GM12873 (cell line): ENCODE measurements around the gene TIAM2.

ENCODE experiments used
- TF ChIP-seq, protein P1 (sequence below): IDR thresholded peaks from 2 replicates; pipeline ENCODE4 v1.5.1; 2012; ENCODE audit warnings: low read depth, mild to moderate bottlenecking, moderate library complexity, low read length, control low read depth; ENCODE audit not compliant: insufficient read depth; ENCODE audit errors: missing control alignments

The TIAM2 gene

DNA sequence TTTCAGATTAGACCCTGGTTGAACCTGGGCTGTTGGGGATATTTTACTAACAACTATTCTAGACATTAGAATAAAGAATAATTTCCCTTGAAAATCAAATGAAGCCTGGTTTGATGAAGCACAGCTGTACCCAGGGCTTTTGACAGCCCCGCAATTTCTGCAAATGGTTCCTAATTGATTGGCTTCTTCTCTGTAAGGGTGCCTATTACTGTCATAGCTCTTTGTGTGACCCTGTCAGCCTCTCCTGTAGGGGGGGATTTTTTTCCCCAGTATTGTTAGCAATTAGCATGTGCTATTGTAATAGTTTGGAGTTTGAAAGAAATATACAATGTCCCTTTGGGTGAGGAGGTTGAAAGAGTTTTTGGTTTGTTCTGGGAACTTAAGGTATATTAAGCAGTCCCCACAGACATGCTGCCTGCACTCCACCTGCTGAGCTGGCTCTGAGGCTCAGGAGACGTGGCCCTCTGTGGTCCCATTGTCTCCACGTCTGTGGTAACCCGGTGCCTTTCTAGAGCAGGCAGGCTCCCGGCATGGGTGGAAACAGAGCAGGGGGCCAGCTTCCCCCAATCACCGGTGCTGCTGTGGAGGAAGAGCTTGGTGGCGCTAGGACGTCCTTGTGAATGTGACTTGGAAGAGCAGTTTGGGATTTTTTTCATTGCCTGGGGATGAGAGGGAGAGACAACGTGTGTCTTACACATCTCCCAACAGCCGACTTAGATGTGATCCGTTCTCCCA lies 221.4 kb downstream of the TIAM2 start:
- TF ChIP-seq, protein P1, sequence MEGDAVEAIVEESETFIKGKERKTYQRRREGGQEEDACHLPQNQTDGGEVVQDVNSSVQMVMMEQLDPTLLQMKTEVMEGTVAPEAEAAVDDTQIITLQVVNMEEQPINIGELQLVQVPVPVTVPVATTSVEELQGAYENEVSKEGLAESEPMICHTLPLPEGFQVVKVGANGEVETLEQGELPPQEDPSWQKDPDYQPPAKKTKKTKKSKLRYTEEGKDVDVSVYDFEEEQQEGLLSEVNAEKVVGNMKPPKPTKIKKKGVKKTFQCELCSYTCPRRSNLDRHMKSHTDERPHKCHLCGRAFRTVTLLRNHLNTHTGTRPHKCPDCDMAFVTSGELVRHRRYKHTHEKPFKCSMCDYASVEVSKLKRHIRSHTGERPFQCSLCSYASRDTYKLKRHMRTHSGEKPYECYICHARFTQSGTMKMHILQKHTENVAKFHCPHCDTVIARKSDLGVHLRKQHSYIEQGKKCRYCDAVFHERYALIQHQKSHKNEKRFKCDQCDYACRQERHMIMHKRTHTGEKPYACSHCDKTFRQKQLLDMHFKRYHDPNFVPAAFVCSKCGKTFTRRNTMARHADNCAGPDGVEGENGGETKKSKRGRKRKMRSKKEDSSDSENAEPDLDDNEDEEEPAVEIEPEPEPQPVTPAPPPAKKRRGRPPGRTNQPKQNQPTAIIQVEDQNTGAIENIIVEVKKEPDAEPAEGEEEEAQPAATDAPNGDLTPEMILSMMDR, result no peak

- TF ChIP-seq, protein P1, result no peak
Observed at GRCh38 chr6:155219299-155219698, 224.2 kb downstream of the TIAM2 start.

- TF ChIP-seq, protein P1, result no peak
Observed at GRCh38 chr6:155219858-155220301, 224.8 kb downstream of the TIAM2 start.

GRCh38 chr6:155221086-155221485 lies 226.0 kb downstream of the TIAM2 start:
- TF ChIP-seq, protein P1, result no peak

- TF ChIP-seq, protein P1, result no peak
Observed at GRCh38 chr6:155222506-155222905, 227.4 kb downstream of the TIAM2 start.

DNA sequence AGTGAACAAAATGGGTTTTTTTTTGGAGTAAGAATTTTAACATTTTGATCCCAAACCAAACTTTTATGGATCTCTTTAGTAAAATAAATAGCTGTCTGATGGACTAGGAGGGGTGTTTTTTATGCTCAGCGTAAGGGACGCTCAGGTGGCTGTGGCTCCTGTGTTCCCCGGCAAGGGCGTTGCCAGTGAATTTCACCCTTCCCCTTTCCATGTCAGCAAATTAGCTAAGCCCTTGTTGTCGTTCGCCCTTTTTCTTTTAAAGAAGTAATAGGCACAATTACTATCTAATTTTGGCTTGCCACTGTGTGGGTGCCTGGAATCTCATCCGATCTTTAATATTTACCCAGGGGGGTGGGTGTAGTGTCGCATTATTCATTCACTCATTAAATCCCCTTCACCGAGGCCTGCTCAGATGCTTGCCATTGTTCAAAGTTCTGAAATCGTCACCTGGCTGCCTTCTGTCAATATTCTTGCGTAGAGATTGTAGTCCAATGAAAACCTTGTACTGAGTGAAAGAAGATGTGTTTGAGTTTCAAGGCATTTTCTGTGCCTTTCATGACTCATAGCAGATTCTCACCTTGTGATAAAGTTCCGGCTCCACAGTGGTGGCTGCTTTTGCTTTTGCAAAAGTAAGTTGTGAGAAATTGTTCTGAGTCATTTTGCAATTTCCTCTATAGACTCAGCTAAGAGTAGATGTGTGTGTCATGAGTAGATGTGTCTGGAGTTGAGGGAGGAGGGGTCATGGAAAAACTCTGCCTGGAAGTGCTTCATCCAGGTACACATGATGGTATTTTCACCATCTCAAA lies 228.7 kb downstream of the TIAM2 start:
- TF ChIP-seq, protein P1, result no peak

- TF ChIP-seq, protein P1, result no peak
Observed at GRCh38 chr6:155224618-155225017, 229.5 kb downstream of the TIAM2 start.
